H9 (cell line): ENCODE results near the gene WIPF2. TPM values are rescaled to one million over a fixed set of nuclear protein-coding genes. Genes with fewer than 3 reads are reported as not detected.

ENCODE experiments used
- DNase-seq: peaks from one replicate; pipeline ENCODE4 v3.0.0-alpha.2; 2017
- H2AFZ ChIP-seq: one replicate; pipeline ENCODE4 v1.6.1; 2013; ENCODE audit warnings: mild to moderate bottlenecking, low read length, control low read depth, moderate library complexity
- H2AK5ac ChIP-seq: 2 replicates; pipeline ENCODE4 v1.6.1; 2013; ENCODE audit warnings: low read length, control low read depth, mixed read lengths; ENCODE audit not compliant: insufficient read length
- H2BK120ac ChIP-seq: one replicate; pipeline ENCODE4 v1.6.1; 2013; ENCODE audit warnings: low read depth, mild to moderate bottlenecking, low read length, control low read depth, inconsistent platforms; ENCODE audit not compliant: poor library complexity, severe bottlenecking
- H2BK12ac ChIP-seq: 2 replicates; pipeline ENCODE4 v1.6.1; 2013; ENCODE audit warnings: low read length, control low read depth, mixed read lengths, low read depth; ENCODE audit not compliant: insufficient read length
- H2BK15ac ChIP-seq: 2 replicates; pipeline ENCODE4 v1.6.1; 2013; ENCODE audit warnings: low read depth, low read length, control low read depth
- H2BK20ac ChIP-seq: one replicate; pipeline ENCODE4 v1.6.1; 2013; ENCODE audit warnings: low read depth, mild to moderate bottlenecking, low read length, control low read depth, inconsistent platforms; ENCODE audit not compliant: poor library complexity, severe bottlenecking
- H2BK5ac ChIP-seq: 2 replicates; pipeline ENCODE4 v1.6.1; 2013; ENCODE audit warnings: low read length, control low read depth, mixed read lengths; ENCODE audit not compliant: insufficient read length
- H3K14ac ChIP-seq: 2 replicates; pipeline ENCODE4 v1.6.1; 2013; ENCODE audit warnings: low read length, control low read depth; ENCODE audit not compliant: insufficient read depth
- H3K18ac ChIP-seq: 2 replicates; pipeline ENCODE4 v1.6.1; 2013; ENCODE audit warnings: low read depth, mild to moderate bottlenecking, mixed read lengths, low read length, control low read depth; ENCODE audit not compliant: insufficient read length
- H3K23ac ChIP-seq: 2 replicates; pipeline ENCODE4 v1.6.1; 2013; ENCODE audit warnings: low read length, control low read depth, mixed read lengths, low read depth; ENCODE audit not compliant: insufficient read length
- H3K23me2 ChIP-seq: 2 replicates; pipeline ENCODE4 v1.6.1; 2013; ENCODE audit warnings: low read depth, mild to moderate bottlenecking, mixed read lengths, low read length, control low read depth; ENCODE audit not compliant: insufficient read length, poor library complexity, severe bottlenecking
- H3K27ac ChIP-seq: 2 replicates; pipeline ENCODE4 v1.5.1; 2013; ENCODE audit warnings: low read length, control low read depth, mixed read lengths, low read depth; ENCODE audit not compliant: insufficient read length
- H3K27me3 ChIP-seq: 2 replicates; pipeline ENCODE4 v1.6.1; 2013; ENCODE audit warnings: low read length, control low read depth, inconsistent platforms; ENCODE audit not compliant: insufficient read depth
- H3K4ac ChIP-seq: 2 replicates; pipeline ENCODE4 v1.6.1; 2013; ENCODE audit warnings: low read depth, mild to moderate bottlenecking, control low read depth, inconsistent platforms, low read length, moderate library complexity
- H3K4me1 ChIP-seq: 2 replicates; pipeline ENCODE4 v1.6.1; 2013; ENCODE audit warnings: low read length, control low read depth, inconsistent platforms; ENCODE audit not compliant: insufficient read depth
- H3K4me2 ChIP-seq: 2 replicates; pipeline ENCODE4 v1.6.1; 2013; ENCODE audit warnings: low read length, control low read depth, mixed read lengths; ENCODE audit not compliant: insufficient read length, insufficient read depth
- H3K56ac ChIP-seq: 2 replicates; pipeline ENCODE4 v1.6.1; 2013; ENCODE audit warnings: low read depth, mild to moderate bottlenecking, mixed read lengths, low read length, control low read depth; ENCODE audit not compliant: insufficient read length
- H3K79me1 ChIP-seq: 2 replicates; pipeline ENCODE4 v1.6.1; 2013; ENCODE audit warnings: low read depth, mild to moderate bottlenecking, moderate library complexity, low read length, control low read depth, inconsistent platforms; ENCODE audit not compliant: insufficient read depth, poor library complexity, severe bottlenecking
- H3K79me2 ChIP-seq: 2 replicates; pipeline ENCODE4 v1.6.1; 2013; ENCODE audit warnings: low read length, control low read depth, inconsistent platforms; ENCODE audit not compliant: insufficient read depth
- H3K9ac ChIP-seq: 2 replicates; pipeline ENCODE4 v1.6.1; 2013; ENCODE audit warnings: low read length, control low read depth, mixed read lengths; ENCODE audit not compliant: insufficient read length; ENCODE audit errors: extremely low read depth
- H3K9me3 ChIP-seq: one replicate; pipeline ENCODE4 v1.6.1; 2013; ENCODE audit warnings: low read depth, low read length, inconsistent platforms; ENCODE audit not compliant: control insufficient read depth
- H3T11ph ChIP-seq: one replicate; pipeline ENCODE4 v1.6.1; 2013; ENCODE audit warnings: mild to moderate bottlenecking, low read length, control low read depth, inconsistent platforms
- H4K20me1 ChIP-seq: one replicate; pipeline ENCODE4 v1.6.1; 2013; ENCODE audit not compliant: control insufficient read depth, insufficient read length, insufficient read depth
- H4K5ac ChIP-seq: 2 replicates; pipeline ENCODE4 v1.6.1; 2013; ENCODE audit warnings: low read depth, mild to moderate bottlenecking, mixed read lengths, low read length, control low read depth; ENCODE audit not compliant: insufficient read length
- H4K8ac ChIP-seq: replicated peaks from 2 replicates; pipeline ENCODE4 v1.6.1; 2013; ENCODE audit warnings: low read length, control low read depth, mixed read lengths, low read depth; ENCODE audit not compliant: insufficient read length
- H4K91ac ChIP-seq: 2 replicates; pipeline ENCODE4 v1.6.1; 2013; ENCODE audit warnings: low read depth, mild to moderate bottlenecking, moderate library complexity, mixed read lengths, low read length, control low read depth; ENCODE audit not compliant: insufficient read length
- H3K27ac Mint-ChIP-seq, 3 experiments: 2 replicates in 2 of 3; 3 replicates in 1 of 3; pipeline ENCODE4 v1.8.0; 2020 to 2021; ENCODE audit warnings: mixed read lengths in 3 of 3, mild to moderate bottlenecking in 1 of 3, moderate library complexity in 1 of 3
- H3K27me3 Mint-ChIP-seq: 2 replicates; pipeline ENCODE4 v1.8.0; 2021; ENCODE audit warnings: low read depth, mild to moderate bottlenecking, moderate library complexity, mixed read lengths
- H3K36me3 Mint-ChIP-seq, 3 experiments: 2 replicates in 2 of 3; 3 replicates in 1 of 3; pipeline ENCODE4 v1.8.0; 2020 to 2021; ENCODE audit warnings: low read depth in 3 of 3, mixed read lengths in 3 of 3; ENCODE audit not compliant: insufficient read depth in 1 of 3
- H3K4me1 Mint-ChIP-seq, 2 experiments: 2 replicates each; pipeline ENCODE4 v1.8.0; 2020; ENCODE audit warnings: mixed read lengths in 2 of 2
- H3K4me3 Mint-ChIP-seq, 2 experiments: 2 replicates in 1 of 2; 3 replicates in 1 of 2; pipeline ENCODE4 v1.8.0; 2020 to 2021; ENCODE audit warnings: mild to moderate bottlenecking in 2 of 2, mixed read lengths in 2 of 2, moderate library complexity in 1 of 2
- H3K9me3 Mint-ChIP-seq, 2 experiments: 2 replicates in 1 of 2; 3 replicates in 1 of 2; pipeline ENCODE4 v1.8.0; 2020; ENCODE audit warnings: mild to moderate bottlenecking in 2 of 2, mixed read lengths in 2 of 2, moderate library complexity in 1 of 2
- WGBS: extraction: QIAGEN DNeasy Blood & Tissue Kit; methylation state at CpG from one replicate; pipeline ENCODE4 v1.1.7; 2013; ENCODE audit warnings: missing lambda C conversion rate, low lambda C conversion rate, mixed read lengths; ENCODE audit not compliant: insufficient read length; ENCODE audit errors: extremely low coverage; 5-methylcytosine and 5-hydroxymethylcytosine counted together
- total RNA-seq: library from RNA; stranded (reverse); gene quantifications from 2 replicates; pipeline ENCODE4 v1.2.1, GENCODE V29; 2021
- TF ChIP-seq, protein P1 (sequence below): fragments of 200-600 bp; sonication (generic); conservative IDR thresholded peaks from 3 replicates; pipeline ENCODE4 v1.8.0; 2021; ENCODE audit warnings: antibody characterized with exemption, mild to moderate bottlenecking

The WIPF2 gene
- total RNA-seq, 1 experiment from 2014 or later = 24.2 TPM

DNA sequence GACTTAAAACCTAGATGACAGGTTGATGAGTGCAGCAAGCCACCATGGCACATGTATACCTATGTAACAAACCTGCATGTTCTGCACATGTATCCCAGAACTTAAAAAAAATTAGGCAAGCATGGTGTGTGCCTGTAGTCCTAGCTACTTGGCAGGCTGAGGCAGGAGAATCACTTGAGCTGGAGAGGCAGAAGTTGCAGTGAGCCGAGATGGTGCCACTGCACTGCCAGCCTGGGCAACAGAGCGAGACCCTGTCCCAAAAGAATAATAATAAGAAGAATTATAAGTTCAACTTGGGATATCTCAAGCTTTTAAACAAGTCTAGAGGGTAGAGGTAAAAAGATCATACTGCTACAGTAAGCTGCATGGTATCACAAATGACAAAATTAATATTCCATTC, 78.4 kb downstream of the WIPF2 start:
- no peak overlapping the region for H3K23ac ChIP-seq
- peaks cover 36 to 39% of the 10 kb centered on the region in 2 experiments for H3K4me1 Mint-ChIP-seq

More for the DNA sequence above, 78.4 kb downstream of the WIPF2 start:
- Histone ChIP-seq H4K91ac (no peak overlapping the region), H3K4me2 (no peak overlapping the region), H2AFZ (no peak overlapping the region), H2BK15ac (no peak overlapping the region), H4K20me1 (no peaks in the 10 kb centered on the region), H3K9ac (no peak overlapping the region), H3T11ph (no peak overlapping the region), H4K5ac (no peak overlapping the region), H3K23me2 (no peaks in the 10 kb centered on the region), H3K9me3 (no peaks in the 10 kb centered on the region), H3K27me3 (no peaks in the 10 kb centered on the region), H3K56ac (no peak overlapping the region), H3K14ac (no peak overlapping the region), H2BK120ac (no peak overlapping the region), H3K79me2 (no peaks in the 10 kb centered on the region), H2BK5ac (no peak overlapping the region), H3K79me1 (peaks cover 4% of the 10 kb centered on the region), H3K4me1 (peaks cover 6% of the 10 kb centered on the region; the same call in 1 of the 2 replicates), H2BK20ac (no peak overlapping the region), H2AK5ac (no peak overlapping the region), H3K4ac (no peak overlapping the region), H2BK12ac (no peak overlapping the region), H3K27ac (no peak overlapping the region), H4K8ac (no peak overlapping the region), H3K18ac (no peak overlapping the region)
- WGBS = no CpG with 5 or more reads among the region's 2 CpGs
- TF ChIP-seq, protein P1, sequence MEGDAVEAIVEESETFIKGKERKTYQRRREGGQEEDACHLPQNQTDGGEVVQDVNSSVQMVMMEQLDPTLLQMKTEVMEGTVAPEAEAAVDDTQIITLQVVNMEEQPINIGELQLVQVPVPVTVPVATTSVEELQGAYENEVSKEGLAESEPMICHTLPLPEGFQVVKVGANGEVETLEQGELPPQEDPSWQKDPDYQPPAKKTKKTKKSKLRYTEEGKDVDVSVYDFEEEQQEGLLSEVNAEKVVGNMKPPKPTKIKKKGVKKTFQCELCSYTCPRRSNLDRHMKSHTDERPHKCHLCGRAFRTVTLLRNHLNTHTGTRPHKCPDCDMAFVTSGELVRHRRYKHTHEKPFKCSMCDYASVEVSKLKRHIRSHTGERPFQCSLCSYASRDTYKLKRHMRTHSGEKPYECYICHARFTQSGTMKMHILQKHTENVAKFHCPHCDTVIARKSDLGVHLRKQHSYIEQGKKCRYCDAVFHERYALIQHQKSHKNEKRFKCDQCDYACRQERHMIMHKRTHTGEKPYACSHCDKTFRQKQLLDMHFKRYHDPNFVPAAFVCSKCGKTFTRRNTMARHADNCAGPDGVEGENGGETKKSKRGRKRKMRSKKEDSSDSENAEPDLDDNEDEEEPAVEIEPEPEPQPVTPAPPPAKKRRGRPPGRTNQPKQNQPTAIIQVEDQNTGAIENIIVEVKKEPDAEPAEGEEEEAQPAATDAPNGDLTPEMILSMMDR = no peak
- Mint-ChIP-seq H3K27me3 (no peaks in the 10 kb centered on the region), H3K36me3 (peaks cover 49 to 93% (median 79%) of the 10 kb centered on the region in 3 experiments), H3K9me3 (no peaks in the 10 kb centered on the region), H3K4me3 (no peak overlapping the region), H3K27ac (peak overlapping the region in 1 of 3 experiments; percentile 75; a peak in 2 of 7 replicates)
- no peak for DNase-seq
